EH (cell line): ENCODE results near the gene ATP5MC2.
A peak's percentile ranks its signal among the peaks of the same experiment; 100 is the strongest.
"Not testable (repeated sequence)": the region's sequence is repeated elsewhere in the genome, so short reads cannot be mapped to it uniquely, and the experiment has no call there.

Source experiments
- DNase-seq: peaks from one replicate; pipeline ENCODE4 v3.0.0-alpha.2; 2015; ENCODE audit warnings: low read depth

Gene ATP5MC2

DNA sequence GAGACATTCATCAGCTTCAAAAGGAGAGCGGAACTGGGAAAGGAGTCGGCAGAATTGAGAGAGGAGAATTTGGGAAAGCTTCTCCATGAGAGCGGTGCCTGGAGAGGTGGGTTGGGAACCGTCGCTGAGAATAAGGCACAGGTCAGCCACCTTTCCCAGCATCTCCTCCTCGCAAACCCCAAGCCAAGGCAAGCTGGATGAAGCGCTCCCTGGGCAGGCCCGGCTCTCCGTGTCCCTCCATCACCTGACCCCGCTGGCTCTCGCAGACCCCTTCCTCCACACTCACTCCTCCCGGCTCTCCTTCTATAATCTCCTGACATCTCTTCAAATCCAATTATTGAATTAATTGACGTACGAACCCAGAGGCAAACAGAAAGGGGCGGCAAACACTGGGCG, 18.9 kb upstream of the ATP5MC2 start:
- no peak for DNase-seq

GRCh38 chr12:53688134-53688533, 12.3 kb upstream of the ATP5MC2 start:
- DNase-seq = no peak

GRCh38 chr12:53686436-53686835, 10.6 kb upstream of the ATP5MC2 start:
- DNase-seq = no peak

DNA sequence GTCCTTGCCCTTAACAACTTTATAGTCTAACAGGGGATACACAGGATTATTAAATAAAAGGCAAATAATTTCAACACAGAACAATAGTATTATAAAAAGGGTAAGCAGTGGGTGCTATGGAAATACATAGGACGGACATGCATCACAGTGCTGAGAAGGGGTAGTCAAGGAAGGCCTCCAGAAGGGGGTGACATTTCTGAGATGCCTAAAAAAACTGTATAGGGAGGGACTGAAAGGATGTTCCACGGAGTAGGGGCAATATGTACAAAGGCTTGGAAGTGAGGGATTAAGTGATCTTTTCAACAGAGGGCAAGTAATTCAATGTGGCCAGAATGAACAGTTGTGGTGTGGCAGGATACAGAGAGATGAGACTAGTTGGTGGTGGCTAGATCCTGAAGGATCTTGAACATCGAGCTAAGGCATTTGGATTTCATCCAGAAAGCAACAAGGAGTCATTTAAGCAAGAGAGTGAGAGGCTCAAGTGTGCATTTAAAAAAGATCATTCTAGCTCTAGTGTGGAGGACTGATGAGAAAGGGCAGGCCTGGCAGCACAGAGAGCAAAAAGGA, 8.9 kb upstream of the ATP5MC2 start:
- DNase-seq = no peak

DNA sequence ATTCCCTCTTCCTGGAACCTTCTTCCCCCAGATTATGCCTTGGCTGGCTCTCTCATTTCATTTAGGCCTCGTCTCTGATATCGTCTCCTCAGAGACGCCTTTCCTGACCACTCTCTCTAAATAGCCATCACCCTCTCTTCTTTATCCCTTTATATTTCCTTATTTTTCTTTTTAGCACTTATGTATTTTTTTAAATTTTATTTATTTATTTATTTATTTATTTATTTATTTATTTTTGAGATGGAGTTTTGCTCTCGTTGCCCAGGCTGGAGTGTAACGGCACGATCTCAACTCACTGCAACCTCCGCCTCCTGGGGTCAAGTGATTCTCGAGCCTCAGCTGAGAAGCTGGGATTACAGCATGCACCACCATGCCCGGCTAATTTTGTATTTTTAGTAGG, 8.1 kb upstream of the ATP5MC2 start:
- DNase-seq = no peak

- no peak for DNase-seq
These were observed 7.6 kb upstream of the ATP5MC2 start for GRCh38 chr12:53683494-53683893.

DNA sequence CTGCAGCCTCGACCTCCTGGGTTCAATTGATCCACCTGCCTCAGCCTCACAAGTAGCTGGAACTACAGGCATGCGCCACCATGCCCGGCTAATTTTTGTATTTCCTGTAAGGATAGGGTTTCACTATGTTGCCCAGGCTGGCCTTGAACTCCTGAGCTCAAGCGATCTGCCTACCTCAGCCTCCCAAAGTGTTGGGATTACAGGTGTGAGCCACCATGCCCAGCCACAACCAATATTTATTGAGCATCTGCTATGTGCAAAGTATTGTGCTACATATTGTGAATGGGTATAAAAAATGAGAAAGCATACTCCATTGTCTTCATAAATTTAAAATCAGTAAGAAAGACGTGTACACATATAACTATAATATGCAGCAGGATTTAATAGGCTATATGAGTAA, 4.2 kb upstream of the ATP5MC2 start:
- DNase-seq = not testable (repeated sequence)

- DNase-seq = no peak
These were observed 1.9 kb upstream of the ATP5MC2 start for GRCh38 chr12:53677800-53678148.

- DNase-seq = peak; percentile 55
These were observed 1.3 kb upstream of the ATP5MC2 start for GRCh38 chr12:53677016-53677799.

DNA sequence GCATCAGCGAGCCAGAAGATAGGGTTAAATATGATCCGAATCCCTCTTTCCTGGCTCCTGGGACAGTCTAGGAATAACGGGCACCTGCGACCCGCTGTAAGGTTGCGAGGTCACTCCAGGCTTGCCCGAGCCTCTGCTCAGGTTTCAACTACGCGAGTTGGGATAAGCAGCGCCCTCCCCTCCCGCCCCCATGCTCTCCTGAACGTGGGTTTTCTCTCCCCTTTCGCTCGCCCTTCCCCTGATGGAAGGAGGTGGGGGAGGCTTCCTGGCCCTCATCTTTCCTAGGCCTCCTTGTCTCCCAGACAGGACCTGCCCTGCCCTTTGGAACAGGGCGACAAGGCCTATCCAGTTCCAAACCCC, 753 bp upstream of the ATP5MC2 start:
- peak; percentile 49 for DNase-seq

- DNase-seq = no peak
These were observed 744 bp downstream of the ATP5MC2 start for GRCh38 chr12:53674977-53675700.

GRCh38 chr12:53670971-53671370, 4.9 kb downstream of the ATP5MC2 start:
- DNase-seq = peak; percentile 26

DNA sequence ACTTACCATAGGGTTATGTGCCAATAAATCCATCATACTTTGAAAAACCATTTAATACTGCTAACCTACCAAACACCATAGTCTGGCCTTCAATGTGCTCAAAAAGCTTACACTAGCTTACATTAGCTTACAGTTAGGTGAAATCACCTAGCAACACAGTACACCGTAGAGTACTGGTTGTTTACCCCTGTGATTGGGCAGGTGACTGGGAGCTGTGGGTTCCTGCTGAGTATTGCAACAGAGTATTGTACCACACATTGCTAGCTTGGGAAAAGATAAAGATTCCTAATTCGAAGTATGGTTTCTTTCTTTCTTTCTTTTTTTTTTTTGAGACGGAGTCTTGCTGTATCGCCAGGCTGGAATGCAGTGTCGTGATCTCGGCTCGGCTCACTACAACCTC, 5.6 kb downstream of the ATP5MC2 start:
- no peak for DNase-seq

- DNase-seq = no peak
These were observed 8.8 kb downstream of the ATP5MC2 start for GRCh38 chr12:53667080-53667479.

DNA sequence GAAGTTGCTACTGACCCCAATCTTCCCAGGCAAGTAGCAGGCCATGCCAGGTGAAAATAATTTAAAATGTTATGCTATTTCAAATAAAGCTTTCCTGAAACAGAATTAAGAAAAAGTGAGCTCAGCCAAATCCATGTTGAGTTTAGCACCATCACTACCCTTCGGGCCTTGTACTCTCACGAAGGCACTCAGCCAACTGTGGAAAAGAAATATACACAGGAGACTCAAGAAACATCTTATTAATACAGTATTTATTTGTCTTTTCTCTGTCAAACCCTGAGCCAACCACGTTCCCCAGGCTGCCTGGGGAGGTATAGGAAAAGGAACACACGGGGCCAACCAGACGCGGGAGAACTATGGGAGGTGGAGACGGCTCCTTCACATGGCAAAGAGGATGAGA, 10.9 kb downstream of the ATP5MC2 start:
- no peak for DNase-seq

GRCh38 chr12:53664191-53664590, 11.7 kb downstream of the ATP5MC2 start:
- no peak for DNase-seq

GRCh38 chr12:53660041-53660440, 15.8 kb downstream of the ATP5MC2 start:
- no peak for DNase-seq

GRCh38 chr12:53659571-53659981, 16.3 kb downstream of the ATP5MC2 start:
- peak; percentile 38 for DNase-seq

DNA sequence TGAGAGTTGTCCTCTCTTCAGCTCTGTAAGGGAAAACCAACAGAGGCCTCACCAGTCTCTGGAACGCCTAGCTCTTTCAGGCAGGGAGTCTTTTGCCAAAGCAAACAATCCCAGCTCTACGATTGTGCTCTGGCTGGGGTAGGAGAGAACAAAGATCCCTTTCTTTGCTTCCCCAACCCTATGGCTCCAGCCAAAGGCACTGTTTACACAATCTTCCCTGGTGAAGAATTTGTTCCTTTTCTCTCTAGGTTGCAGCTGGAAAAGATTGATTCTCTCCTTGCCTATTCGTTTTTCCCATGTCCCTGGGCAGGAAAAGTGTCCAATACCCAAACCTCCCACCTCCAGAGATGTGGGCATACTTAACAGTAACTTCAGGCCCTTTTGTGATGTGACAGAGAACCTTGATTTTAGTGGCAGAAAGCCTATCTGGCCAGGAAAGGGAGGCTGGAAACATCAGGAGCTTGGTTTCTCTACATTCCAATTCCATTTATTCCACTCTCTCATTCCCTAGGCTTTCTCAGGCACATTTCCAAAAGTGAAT, 16.8 kb downstream of the ATP5MC2 start:
- DNase-seq = peak; percentile 81

- no peak for DNase-seq
These were observed 18.8 kb downstream of the ATP5MC2 start for GRCh38 chr12:53657041-53657440.

GRCh38 chr12:53653595-53653994, 22.3 kb downstream of the ATP5MC2 start:
- no peak for DNase-seq

- DNase-seq = peak; percentile 77
These were observed 23.5 kb downstream of the ATP5MC2 start for GRCh38 chr12:53652366-53652765.

GRCh38 chr12:53651737-53652136, 24.1 kb downstream of the ATP5MC2 start:
- peak; percentile 41 for DNase-seq
